LoVo (cell line): ENCODE data around the gene GCNT2.
"Not testable (repeated sequence)": the region's sequence is repeated elsewhere in the genome, so short reads cannot be mapped to it uniquely, and the experiment has no call there.

Experiments used
- DNase-seq: peaks from one replicate; pipeline ENCODE4 v3.0.0-alpha.2; 2016; ENCODE audit warnings: low spot score

GCNT2 gene

GRCh38 chr6:10662207-10662606 lies 141.1 kb downstream of the GCNT2 start:
- DNase-seq, result no peak

- DNase-seq, result no peak
Observed at GRCh38 chr6:10662742-10663141, 141.6 kb downstream of the GCNT2 start.

- not testable (repeated sequence) for DNase-seq
Observed at GRCh38 chr6:10665595-10665994, 144.4 kb downstream of the GCNT2 start.

- no peak for DNase-seq
Observed at GRCh38 chr6:10668126-10668917, 147.2 kb downstream of the GCNT2 start.

- no peak for DNase-seq
Observed at GRCh38 chr6:10676403-10676802, 155.3 kb downstream of the GCNT2 start.

- no peak for DNase-seq
Observed at GRCh38 chr6:10678456-10678855, 157.3 kb downstream of the GCNT2 start.
